NCI-H226 (cell line): ENCODE measurements around the gene MYO6.
A peak's percentile ranks its signal among the peaks of the same experiment; 100 is the strongest.
"Not testable (repeated sequence)": the region's sequence is repeated elsewhere in the genome, so short reads cannot be mapped to it uniquely, and the experiment has no call there.

Experiments
- DNase-seq: peaks from one replicate; pipeline ENCODE4 v3.0.0-alpha.2; 2015

Gene MYO6

GRCh38 chr6:75893776-75894152, 144.7 kb downstream of the MYO6 start:
- no peak for DNase-seq

GRCh38 chr6:75896526-75896925, 147.5 kb downstream of the MYO6 start:
- peak; percentile 13 for DNase-seq

DNA sequence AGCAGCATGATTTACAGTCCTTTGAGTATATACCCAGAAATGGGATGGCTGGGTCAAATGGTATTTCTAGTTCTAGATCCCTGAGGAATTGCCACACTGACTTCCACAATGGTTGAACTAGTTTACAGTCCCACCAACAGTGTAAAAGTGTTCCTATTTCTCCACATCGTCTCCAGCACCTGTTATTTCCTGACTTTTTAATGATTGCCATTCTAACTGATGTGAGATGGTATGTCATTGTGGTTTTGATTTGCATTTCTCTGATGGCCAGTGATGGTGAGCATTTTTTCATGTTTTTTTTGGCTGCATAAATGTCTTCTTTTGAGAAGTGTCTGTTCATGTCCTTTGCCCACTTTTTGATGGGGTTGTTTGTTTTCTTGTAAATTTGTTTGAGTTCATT, 151.2 kb downstream of the MYO6 start:
- DNase-seq: not testable (repeated sequence)

DNA sequence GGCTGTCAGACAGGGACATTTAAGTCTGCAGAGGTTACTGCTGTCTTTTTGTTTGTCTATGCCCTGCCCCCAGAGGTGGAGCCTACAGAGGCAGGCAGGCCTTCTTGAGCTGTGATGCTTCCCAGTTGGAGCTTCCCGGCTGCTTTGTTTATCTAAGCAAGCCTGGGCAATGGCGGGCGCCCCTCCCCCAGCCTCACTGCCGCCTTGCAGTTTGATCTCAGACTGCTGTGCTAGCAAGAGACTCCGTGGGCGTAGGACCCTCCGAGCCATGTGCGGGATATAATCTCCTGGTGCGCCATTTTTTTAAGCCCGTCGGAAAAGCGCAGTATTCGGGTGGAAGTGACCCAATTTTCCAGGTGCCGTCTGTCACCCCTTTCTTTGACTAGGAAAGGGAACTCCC, 156.1 kb downstream of the MYO6 start:
- not testable (repeated sequence) for DNase-seq

- DNase-seq: no peak
These were observed 157.8 kb downstream of the MYO6 start for GRCh38 chr6:75906871-75907270.

GRCh38 chr6:75907444-75907843, 158.4 kb downstream of the MYO6 start:
- DNase-seq: no peak

DNA sequence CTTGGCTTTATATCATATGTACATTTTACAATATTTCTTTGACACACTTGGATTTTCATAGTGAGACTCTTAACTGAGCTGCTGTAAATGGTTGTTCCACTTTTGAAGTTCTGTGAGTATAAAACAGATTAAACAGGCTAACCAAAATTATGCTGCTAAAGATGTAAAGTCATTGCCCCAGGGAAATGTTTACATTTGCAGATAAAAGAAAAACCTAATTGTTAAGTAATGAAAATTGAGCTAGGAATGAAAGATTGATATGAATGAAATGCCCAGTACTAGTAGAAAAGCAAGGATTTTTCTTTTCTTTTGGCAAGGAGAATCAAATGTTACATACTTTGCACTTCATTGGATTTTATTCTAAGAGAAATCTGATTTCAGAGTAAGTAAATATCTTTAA, 164.0 kb downstream of the MYO6 start:
- no peak for DNase-seq

DNA sequence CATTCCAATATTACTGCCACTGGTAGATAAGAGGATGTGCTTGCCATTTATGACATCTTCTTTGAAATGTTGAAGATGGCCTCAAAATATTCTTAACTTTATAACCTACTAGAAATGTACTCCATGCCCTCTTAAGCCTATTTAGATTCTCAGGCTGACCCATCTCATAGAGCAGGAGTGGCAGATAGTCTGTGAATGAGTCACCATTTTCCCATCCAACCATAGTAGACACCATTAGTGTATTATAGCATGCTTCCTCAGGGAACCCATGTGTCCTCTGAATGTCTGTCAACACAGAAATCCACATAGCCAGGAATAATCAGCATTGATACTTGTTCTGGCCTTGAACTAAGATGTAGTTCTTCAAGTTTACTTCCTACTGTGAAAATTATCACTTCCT, 173.2 kb downstream of the MYO6 start:
- DNase-seq: peak; percentile 58

DNA sequence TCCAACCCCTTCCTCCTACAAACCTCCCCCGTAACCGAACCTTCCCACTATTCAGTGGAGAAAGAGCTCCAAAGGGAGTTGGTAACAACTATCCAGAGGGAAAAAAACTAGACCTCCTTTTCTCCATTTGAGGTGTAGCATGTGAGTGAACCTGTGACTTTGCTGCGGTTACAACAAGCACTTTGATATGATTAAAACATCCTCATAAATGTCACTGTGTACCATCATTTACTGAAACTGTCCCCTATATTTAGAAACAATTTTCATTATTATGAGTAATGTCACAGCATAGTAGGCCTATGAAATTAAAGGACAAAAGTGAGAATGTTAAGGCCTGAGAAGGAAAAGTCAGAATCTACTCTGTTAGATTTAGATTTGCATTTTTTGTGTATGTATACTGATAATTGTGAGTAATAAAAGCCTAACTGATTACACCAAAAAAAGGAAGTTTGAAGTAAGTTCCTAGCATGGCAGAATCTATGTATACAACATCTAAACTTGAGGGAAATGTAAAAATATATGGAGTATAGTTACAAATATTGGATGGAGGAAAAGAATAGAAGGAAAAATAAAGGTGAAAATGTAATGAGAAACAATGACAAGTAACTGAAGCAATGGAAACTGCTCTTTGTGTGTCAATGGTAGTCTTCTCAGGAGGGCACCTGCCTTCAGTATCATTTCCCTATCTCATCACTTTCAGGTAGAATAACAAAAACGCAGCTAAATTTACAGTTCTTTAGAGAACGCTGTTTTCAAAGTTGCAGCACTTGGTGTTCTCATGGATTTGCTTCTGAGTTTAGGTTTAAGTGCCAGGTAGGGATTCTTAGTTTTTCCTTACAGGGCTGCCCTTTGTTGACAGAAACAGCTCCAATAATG, 177.5 kb downstream of the MYO6 start:
- DNase-seq: no peak

- no peak for DNase-seq
These were observed 182.1 kb downstream of the MYO6 start for GRCh38 chr6:75931011-75931680.

DNA sequence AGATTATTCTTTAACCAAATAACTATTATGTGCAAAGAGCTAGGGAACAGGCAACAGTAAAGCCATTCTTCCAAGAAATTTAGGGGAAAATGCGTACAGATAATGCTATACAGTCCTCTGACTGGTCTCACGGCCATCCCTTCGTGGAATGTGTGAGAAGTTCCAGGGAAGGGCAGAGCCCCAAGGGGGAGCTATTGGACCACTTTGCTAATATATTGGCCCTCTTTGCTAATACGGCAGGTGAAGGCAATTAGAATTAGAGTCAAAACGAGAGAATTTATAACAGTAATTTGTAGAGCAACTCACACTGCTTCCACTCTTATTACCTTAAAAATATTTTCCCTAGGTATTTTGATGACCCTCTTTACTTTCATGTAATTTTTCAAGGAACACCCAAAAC, 183.0 kb downstream of the MYO6 start:
- no peak for DNase-seq

DNA sequence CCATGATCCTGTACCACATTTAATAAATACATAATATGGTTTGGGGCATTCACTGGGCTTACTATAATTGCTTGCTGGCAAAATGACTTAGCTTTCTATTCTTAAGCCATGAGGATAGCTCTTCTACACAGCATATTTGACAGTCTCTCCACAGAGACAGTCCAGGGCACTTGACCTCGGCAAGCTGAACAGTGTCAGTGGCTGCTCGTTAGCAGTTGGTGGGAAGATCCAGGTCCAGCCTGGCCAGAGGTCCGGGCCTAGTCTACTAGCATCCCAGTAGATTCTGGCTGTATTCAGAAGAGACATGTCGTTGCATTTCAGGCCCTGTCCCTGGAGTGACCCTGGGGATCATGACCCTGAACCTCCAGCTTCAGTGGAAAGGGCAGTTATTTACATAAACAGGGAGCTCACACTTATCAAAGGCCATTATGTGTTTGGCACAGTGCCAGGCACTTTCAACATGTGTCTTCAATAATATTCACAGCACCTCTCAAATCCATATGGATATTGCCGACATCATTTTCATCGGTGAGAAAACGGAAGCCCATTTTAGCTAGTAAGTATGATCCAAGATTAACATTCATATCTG, 184.4 kb downstream of the MYO6 start:
- no peak for DNase-seq

- DNase-seq: peak; percentile 33
These were observed 185.8 kb downstream of the MYO6 start for GRCh38 chr6:75934643-75935472.

DNA sequence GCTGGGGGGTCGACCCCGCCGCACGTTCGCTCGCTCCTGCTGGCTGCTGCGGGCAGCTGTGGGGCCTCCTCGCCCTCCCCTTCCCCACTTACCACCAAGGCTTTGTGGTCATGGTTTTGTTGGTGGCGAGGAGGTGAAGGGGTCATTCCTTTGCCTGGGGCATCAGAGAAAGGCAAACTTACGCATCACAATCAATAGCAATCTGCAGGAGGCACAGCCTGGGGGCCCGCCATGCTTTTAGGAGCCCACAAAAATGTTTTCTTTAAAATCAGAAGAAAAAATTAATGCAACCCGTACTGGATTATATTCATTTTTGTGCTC, 186.4 kb downstream of the MYO6 start:
- no peak for DNase-seq

DNA sequence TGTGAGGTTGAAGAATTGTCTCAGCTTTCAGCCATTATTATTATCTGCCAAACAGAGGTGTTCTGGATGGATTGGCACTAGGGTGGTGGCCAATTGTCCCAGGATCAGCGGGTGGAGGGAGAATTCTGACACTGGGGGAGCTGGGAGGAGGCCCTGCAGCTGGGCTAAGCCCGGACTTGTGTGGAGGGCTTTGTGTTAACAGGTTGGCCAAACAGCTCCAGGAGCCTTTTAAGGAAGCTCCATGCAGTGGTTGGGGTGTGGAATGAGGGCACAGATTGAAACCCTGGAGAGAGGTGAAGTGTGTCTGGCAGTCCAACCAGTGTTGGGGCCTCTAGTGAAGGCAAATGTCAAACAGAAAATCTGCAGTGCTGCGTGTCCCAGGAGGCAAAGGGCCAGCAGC, 187.6 kb downstream of the MYO6 start:
- DNase-seq: no peak

GRCh38 chr6:75937846-75938245, 188.8 kb downstream of the MYO6 start:
- no peak for DNase-seq

GRCh38 chr6:75940564-75940963, 191.5 kb downstream of the MYO6 start:
- no peak for DNase-seq

GRCh38 chr6:75941509-75941908, 192.5 kb downstream of the MYO6 start:
- no peak for DNase-seq

DNA sequence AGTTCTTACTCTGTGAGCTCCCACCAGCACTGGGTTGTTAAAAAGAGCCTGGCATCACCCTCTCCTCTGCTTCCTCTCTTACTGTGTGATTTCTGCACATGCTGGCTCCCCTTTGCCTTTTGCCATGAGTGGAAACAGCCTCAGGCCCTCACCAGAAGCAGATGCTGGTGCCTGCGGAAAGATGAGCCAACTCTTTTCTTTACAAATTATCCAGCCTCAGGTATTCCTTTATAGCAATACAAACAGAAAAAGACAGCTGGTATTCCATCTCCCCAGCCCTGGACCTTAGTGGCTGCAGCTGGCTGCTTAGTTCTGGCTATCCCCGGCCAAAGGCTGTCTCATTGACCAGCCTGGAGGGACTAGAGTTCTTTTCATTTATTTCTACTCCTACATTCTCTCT, 194.3 kb downstream of the MYO6 start:
- DNase-seq: no peak

GRCh38 chr6:75946146-75946831, 197.2 kb downstream of the MYO6 start:
- DNase-seq: no peak

DNA sequence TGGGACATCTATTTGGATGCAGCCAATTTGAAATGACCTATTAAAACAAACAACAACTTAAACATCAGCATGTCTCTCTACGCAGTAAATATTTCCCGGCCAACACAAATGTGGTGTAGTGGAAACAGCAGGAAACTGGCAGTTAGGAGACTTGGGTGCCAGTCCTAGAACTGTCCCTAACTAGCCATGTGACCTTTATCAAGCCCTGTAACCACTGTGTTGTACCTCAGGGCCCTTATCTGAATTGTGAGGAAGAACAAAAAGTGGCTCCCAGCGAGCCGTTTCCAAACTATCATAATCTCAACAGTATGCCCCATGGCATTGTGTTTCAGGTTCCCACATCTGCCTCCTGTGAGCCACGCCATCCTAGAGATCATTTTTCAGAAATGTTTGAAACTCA, 198.9 kb downstream of the MYO6 start:
- DNase-seq: no peak

DNA sequence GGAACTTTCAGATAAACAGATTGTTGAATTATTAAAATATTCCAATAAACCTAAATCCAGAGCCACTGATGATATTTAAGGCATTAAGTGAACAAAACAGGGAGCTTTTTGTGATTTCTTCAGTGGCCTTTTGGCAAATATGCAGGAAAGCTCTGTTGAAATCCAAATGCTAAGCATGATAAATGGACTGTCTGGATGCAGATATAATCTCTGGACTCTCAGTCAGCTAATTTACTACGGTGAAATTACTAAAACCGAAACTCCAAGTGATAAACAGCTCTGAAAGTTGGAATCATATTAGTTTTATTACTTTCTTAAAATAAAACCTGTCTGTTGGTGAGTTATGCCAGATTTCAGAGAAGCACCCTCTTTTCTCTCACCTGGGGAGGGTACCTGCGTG, 203.1 kb downstream of the MYO6 start:
- DNase-seq: peak; percentile 7

DNA sequence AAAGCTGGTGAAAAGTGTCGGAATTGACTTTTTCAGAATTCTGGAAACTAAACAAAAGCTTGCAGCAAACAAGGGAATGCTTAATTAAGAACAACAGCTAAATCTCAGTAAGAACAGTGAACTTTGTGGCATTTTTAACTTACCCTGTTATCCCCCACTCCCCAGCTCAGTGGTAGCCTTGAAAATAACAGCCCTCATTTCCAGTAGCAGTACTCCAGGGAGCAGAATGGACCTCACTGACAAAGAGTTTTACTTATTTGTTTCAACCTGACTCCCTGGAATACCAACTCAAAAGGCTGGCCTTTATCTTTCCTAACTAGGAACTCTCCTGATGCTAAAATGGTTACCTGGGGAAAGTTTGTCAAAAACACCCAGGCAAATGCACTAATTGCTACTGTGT, 214.5 kb downstream of the MYO6 start:
- DNase-seq: no peak
